SU-DHL-6 (cell line): Measurements from ENCODE around the gene CATSPER3.

Experiments used
- H2AFZ ChIP-seq: fragments of 200-600 bp; sonication (generic); 2 replicates; pipeline ENCODE4 v1.6.1; 2014; ENCODE audit warnings: low read depth, mild to moderate bottlenecking, moderate library complexity, mixed read lengths, antibody characterized with exemption, low read length; ENCODE audit not compliant: severe bottlenecking
- H3F3A ChIP-seq: fragments of 200-600 bp; shearing (Covaris generic); 2 replicates; pipeline ENCODE4 v1.6.0; 2016; ENCODE audit warnings: antibody characterized with exemption, mild to moderate bottlenecking; ENCODE audit not compliant: insufficient read depth
- H3K27ac ChIP-seq: fragments of 200-600 bp; sonication (generic); 2 replicates; pipeline ENCODE4 v1.5.1; 2016; ENCODE audit warnings: low read depth, mild to moderate bottlenecking, low read length, moderate library complexity, mixed read lengths
- H3K27me3 ChIP-seq: fragments of 200-600 bp; sonication (generic), shearing (Covaris generic); 2 replicates; pipeline ENCODE4 v1.6.0; 2014; ENCODE audit warnings: mild to moderate bottlenecking, low read length
- H3K36me3 ChIP-seq: fragments of 200-600 bp; sonication (generic); 2 replicates; pipeline ENCODE4 v1.6.1; 2014; ENCODE audit warnings: mild to moderate bottlenecking, low read length, mixed read lengths
- H3K4me2 ChIP-seq: fragments of 300-600, 200-600 bp; shearing (Covaris generic), sonication (generic); 2 replicates; pipeline ENCODE4 v1.6.0; 2014; ENCODE audit warnings: low read length, low read depth, mild to moderate bottlenecking; ENCODE audit not compliant: poor library complexity, severe bottlenecking
- H3K4me3 ChIP-seq: fragments of 200-600 bp; sonication (generic); 2 replicates; pipeline ENCODE4 v1.5.1; 2014; ENCODE audit warnings: antibody characterized with exemption, low read length, mild to moderate bottlenecking, mixed read lengths; ENCODE audit not compliant: insufficient read depth, poor library complexity, severe bottlenecking
- H3K79me2 ChIP-seq: fragments of 200-600 bp; sonication (generic); 2 replicates; pipeline ENCODE4 v1.6.1; 2014; ENCODE audit warnings: mild to moderate bottlenecking, low read length, moderate library complexity; ENCODE audit not compliant: insufficient read depth
- H3K9ac ChIP-seq: fragments of 200-600 bp; sonication (generic); 2 replicates; pipeline ENCODE4 v1.7.0; 2014; ENCODE audit warnings: mild to moderate bottlenecking, low read length
- H3K9me2 ChIP-seq: fragments of 200-600 bp; sonication (generic); replicated peaks from 2 replicates; pipeline ENCODE4 v1.6.1; 2014; ENCODE audit warnings: low read length; ENCODE audit not compliant: insufficient read depth
- H3K9me3 ChIP-seq: fragments of 200-600 bp; sonication (generic); 2 replicates; pipeline ENCODE4 v1.6.1; 2014; ENCODE audit warnings: low read length, mixed read lengths; ENCODE audit not compliant: insufficient read depth
- H4K20me1 ChIP-seq: fragments of 200-600 bp; sonication (generic); 2 replicates; pipeline ENCODE4 v1.6.1; 2014; ENCODE audit warnings: low read depth, mild to moderate bottlenecking, antibody characterized with exemption, low read length, moderate library complexity, mixed read lengths
- EZH2phosphoT487 ChIP-seq: fragments of 200-600 bp; sonication (generic), shearing (Covaris generic); conservative IDR thresholded peaks from 2 replicates; pipeline ENCODE4 v1.6.1; 2018; ENCODE audit warnings: mild to moderate bottlenecking, antibody characterized with exemption, low read length, moderate library complexity, mixed read lengths
- TF ChIP-seq, protein P1 (sequence below): fragments of 200-600 bp; sonication (generic); IDR thresholded peaks from one replicate; pipeline ENCODE4 v1.5.1; 2017; ENCODE audit warnings: antibody characterized with exemption, mild to moderate bottlenecking, low read length, moderate library complexity; ENCODE audit not compliant: insufficient read depth, poor library complexity, severe bottlenecking

Gene CATSPER3

DNA sequence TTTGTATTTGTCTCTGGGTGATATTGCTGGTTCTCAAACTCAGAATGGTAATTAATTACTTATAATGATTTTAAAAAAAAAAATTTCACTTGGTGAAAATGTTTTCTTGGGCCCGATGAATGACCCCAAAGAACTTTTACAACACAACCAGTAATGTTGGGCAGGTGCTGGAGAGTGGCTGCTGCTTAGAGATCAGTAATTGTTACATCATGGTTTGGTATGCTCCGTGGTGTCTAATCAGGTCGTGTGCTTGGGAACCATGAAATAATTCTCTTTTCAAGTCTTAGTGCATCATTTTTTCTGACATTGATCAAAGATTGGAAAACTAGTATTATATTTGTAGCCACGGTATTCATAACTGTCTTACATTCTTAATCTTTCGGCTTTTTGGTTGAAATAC lies 33.5 kb upstream of the CATSPER3 start:
- Histone ChIP-seq H3K9me3 (no peaks in the 10 kb centered on the region), H3K36me3 (peaks cover 8% of the 10 kb centered on the region), H3K9me2 (no peaks in the 10 kb centered on the region), H3K4me3 (no peak overlapping the region), H4K20me1 (no peaks in the 10 kb centered on the region), H3K4me2 (no peak overlapping the region), H3F3A (no peaks in the 10 kb centered on the region), H2AFZ (no peak overlapping the region), H3K27ac (no peak overlapping the region), H3K27me3 (no peaks in the 10 kb centered on the region), H3K79me2 (no peaks in the 10 kb centered on the region), H3K9ac (no peak overlapping the region)
- TF ChIP-seq, protein P1, sequence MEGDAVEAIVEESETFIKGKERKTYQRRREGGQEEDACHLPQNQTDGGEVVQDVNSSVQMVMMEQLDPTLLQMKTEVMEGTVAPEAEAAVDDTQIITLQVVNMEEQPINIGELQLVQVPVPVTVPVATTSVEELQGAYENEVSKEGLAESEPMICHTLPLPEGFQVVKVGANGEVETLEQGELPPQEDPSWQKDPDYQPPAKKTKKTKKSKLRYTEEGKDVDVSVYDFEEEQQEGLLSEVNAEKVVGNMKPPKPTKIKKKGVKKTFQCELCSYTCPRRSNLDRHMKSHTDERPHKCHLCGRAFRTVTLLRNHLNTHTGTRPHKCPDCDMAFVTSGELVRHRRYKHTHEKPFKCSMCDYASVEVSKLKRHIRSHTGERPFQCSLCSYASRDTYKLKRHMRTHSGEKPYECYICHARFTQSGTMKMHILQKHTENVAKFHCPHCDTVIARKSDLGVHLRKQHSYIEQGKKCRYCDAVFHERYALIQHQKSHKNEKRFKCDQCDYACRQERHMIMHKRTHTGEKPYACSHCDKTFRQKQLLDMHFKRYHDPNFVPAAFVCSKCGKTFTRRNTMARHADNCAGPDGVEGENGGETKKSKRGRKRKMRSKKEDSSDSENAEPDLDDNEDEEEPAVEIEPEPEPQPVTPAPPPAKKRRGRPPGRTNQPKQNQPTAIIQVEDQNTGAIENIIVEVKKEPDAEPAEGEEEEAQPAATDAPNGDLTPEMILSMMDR = no peak
- no peak for TF ChIP-seq EZH2phosphoT487

DNA sequence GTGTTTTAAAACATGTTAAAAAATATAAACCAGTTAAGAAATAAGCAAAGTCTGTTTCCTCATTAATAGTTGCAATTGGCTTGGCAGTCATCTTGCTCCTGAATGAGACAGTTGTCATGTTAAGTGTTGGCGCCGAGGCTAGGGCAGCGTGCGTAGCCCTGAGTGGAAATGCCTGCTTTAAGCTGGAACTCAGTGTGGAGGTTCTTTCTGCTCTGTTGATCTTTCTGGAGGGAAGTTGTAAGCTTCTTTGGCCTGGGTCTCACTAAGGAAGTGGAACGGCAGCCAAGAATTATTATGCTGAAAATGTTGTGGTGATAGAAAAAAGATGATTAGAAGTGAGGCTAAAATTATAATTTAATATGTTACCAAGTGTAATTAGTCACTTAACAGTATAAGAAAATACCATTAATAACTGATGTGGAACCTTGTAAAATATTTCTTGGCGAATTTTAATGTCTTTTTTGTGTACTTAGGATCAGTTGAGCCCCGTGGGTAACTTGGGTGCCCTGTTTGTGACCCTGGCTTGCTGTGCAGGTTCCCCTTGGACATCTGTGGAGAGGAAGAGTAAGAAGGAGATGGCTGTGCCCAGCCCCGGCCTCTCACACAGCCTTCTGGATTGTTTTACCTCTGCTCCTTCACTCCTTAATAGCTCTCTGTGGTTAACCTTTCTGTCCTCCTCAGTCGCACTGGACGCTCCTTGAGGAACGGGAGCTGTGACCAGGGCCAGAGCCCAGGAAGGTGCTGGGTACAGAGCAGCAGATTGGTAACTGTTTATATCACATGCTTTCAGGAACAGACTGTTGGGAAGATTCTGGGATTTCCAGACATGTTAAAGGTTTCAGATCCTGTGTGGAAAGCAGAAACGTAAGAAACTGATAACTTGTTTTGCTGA lies 31.8 kb upstream of the CATSPER3 start:
- Histone ChIP-seq H3K27me3 (no peaks in the 10 kb centered on the region), H3K36me3 (peaks cover 8% of the 10 kb centered on the region), H3F3A (no peaks in the 10 kb centered on the region), H4K20me1 (no peaks in the 10 kb centered on the region), H3K4me3 (no peak overlapping the region), H3K9me2 (no peaks in the 10 kb centered on the region), H3K4me2 (no peak overlapping the region), H3K27ac (no peak overlapping the region), H3K79me2 (no peaks in the 10 kb centered on the region), H3K9ac (no peak overlapping the region), H3K9me3 (no peaks in the 10 kb centered on the region), H2AFZ (no peak overlapping the region)
- TF ChIP-seq EZH2phosphoT487 = no peak

DNA sequence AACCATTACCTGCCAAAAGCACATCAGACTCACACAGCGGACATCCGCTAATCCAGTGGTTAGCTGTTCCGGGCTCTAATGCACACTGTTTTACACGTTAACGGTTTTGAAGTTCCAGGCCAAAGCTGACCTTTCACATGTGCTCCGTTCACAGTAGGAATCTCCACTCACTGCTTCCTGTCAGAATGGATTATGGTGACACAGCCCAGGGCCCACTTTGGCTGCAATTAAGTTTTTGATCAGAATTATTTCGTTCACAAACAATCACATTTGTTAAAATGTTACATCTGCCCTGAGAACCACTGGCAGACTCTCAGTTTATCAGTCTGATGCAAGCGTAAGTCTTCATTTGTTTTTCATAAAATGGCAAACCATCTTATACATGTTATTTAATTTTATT lies 30.2 kb upstream of the CATSPER3 start:
- Histone ChIP-seq H3K9ac (no peak overlapping the region), H3K27ac (no peak overlapping the region), H4K20me1 (no peaks in the 10 kb centered on the region), H3K4me2 (no peak overlapping the region), H3F3A (no peaks in the 10 kb centered on the region), H3K36me3 (peaks cover 8% of the 10 kb centered on the region), H3K79me2 (no peaks in the 10 kb centered on the region), H3K27me3 (no peaks in the 10 kb centered on the region), H3K9me2 (no peaks in the 10 kb centered on the region), H2AFZ (no peak overlapping the region), H3K4me3 (no peak overlapping the region), H3K9me3 (no peaks in the 10 kb centered on the region)
- TF ChIP-seq, protein P1 = no peak
- TF ChIP-seq EZH2phosphoT487 = no peak

DNA sequence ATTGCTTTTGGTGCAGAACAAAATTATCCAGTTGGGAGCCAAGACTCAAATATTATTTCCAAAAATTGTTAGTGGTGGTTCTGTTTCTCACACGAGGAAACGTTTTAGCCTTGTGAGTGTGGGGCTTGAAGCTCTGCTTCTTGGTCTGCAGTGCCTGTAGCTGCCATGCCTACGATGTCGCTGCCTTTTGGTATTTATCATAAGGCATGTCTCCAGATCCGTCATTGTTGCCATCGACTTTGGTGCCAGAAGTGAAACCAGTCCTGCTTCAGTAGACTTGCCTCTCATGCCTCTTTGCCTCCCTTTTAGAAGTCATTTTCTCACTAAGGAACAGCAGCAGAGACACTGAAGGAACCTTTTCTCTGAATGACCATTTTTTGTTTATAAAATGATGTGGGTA lies 29.7 kb upstream of the CATSPER3 start:
- Histone ChIP-seq H3K4me3 (no peak overlapping the region), H4K20me1 (no peaks in the 10 kb centered on the region), H3K4me2 (no peak overlapping the region), H3K9ac (no peak overlapping the region), H3F3A (no peaks in the 10 kb centered on the region), H3K36me3 (peaks cover 8% of the 10 kb centered on the region), H3K9me3 (no peaks in the 10 kb centered on the region), H3K27me3 (no peaks in the 10 kb centered on the region), H2AFZ (no peak overlapping the region), H3K79me2 (no peaks in the 10 kb centered on the region), H3K27ac (no peak overlapping the region), H3K9me2 (no peaks in the 10 kb centered on the region)
- TF ChIP-seq EZH2phosphoT487 = no peak
- TF ChIP-seq, protein P1 = no peak
